Upper lobe of left lung (tissue), 6 donors: Measurements from ENCODE around the gene VRTN. TPM values are rescaled to one million over a fixed set of nuclear protein-coding genes. Genes with fewer than 3 reads are reported as not detected.

Source experiments
- ATAC-seq, 2 donors: fragments of 200-7000 bp; cut with Tn5 transposase; one replicate each; pipeline ENCODE4 v1.9.1; 2022; ENCODE audit warnings: mild to moderate bottlenecking in 2 of 2, moderate library complexity in 2 of 2; ENCODE audit not compliant: low FRiP score in 2 of 2
- DNase-seq, 2 donors: peaks; one replicate each; pipeline ENCODE4 v3.0.0-alpha.2; 2019 to 2020
- H3K27ac ChIP-seq, 4 donors: fragments of 200-600 bp; sonication (generic); one replicate each; pipeline ENCODE4 v1.5.1; 2016 to 2019
- H3K27me3 ChIP-seq, 4 donors: fragments of 200-600 bp; sonication (generic); one replicate each; pipeline ENCODE4 v1.5.1; 2017 to 2019
- H3K36me3 ChIP-seq, 4 donors: fragments of 200-600 bp; sonication (generic); one replicate each; pipeline ENCODE4 v1.5.1; 2016 to 2019
- H3K4me1 ChIP-seq, 4 donors: fragments of 200-600 bp; sonication (generic); one replicate each; pipeline ENCODE4 v1.5.1; 2018 to 2019
- H3K4me3 ChIP-seq, 4 donors: fragments of 200-600 bp; sonication (generic); one replicate each; pipeline ENCODE4 v1.5.1; 2017 to 2019; ENCODE audit warnings: mild to moderate bottlenecking in 2 of 4, moderate library complexity in 1 of 4
- H3K9me3 ChIP-seq, 4 donors: fragments of 200-600 bp; sonication (generic); one replicate each; pipeline ENCODE4 v1.5.1; 2018 to 2019
- EP300 ChIP-seq, 4 donors: sonication (generic); formaldehyde crosslinking; IDR thresholded peaks; one replicate each; pipeline ENCODE4 v1.5.1; 2017; ENCODE audit warnings: antibody characterized with exemption in 4 of 4, control low read depth in 2 of 4
- POLR2A ChIP-seq, 4 donors: fragments of 450-650 bp; IDR thresholded peaks; one replicate each; pipeline ENCODE4 v1.5.1; 2016 to 2017; ENCODE audit warnings: antibody characterized with exemption in 4 of 4, mild to moderate bottlenecking in 2 of 4
- POLR2AphosphoS5 ChIP-seq, 2 donors: sonication (generic); formaldehyde crosslinking; IDR thresholded peaks; one replicate each; pipeline ENCODE4 v1.5.1; 2017; ENCODE audit warnings: antibody characterized with exemption in 2 of 2
- WGBS, 2 donors: methylation state at CpG; one replicate each; pipeline ENCODE4 v1.1.5; 2017 to 2018; 5-methylcytosine and 5-hydroxymethylcytosine counted together
- total RNA-seq, 6 donors: library from RNA; depleted of rRNA in 4 of 6; stranded (reverse); fragments of >200 nt in 4 of 6; gene quantifications; one replicate each; pipeline versions ENCODE4 v1.1.0 to v1.2.1, GENCODE V29; 2016 to 2021
- TF ChIP-seq, protein P1 (sequence below), 6 experiments: fragments of 450-650 bp in 4 of 6; fragments of 200-600 bp in 2 of 6; sonication (generic) in 2 of 6; IDR thresholded peaks; one replicate each; pipeline ENCODE4 v1.5.1; 2016 to 2019; ENCODE audit warnings: antibody characterized with exemption in 6 of 6
- donor health status: DM: no; HTN: no; CAD: no; lungs with moderate emphysema.
- donor health status: DM: no; HTN: yes; CAD: no; lungs with severe emphysema.

The VRTN gene
- total RNA-seq, 6 donors from 2014 or later = 0.09 to 0.10 TPM; not detected in 4

DNA sequence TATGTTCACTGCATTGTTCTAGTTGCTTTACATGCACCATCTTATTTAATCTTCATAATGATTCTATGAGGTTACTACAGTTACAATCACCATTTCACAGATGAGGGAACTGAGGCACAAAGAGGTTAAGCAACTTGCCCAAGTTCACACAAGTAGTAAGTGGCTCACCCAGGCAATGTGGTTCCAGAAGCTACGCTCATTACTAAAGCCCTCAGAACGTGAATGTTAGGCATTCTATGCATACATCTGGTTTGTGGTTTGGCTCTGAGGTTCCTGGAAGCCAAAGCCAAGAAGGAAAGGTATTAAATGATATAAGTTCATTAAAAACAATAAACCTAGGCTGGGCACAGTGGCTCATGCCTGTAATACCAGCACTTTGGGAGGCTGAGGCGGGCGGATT lies 14.4 kb upstream of the VRTN start:
- Histone ChIP-seq H3K36me3 (no peaks in the 10 kb centered on the region), H3K27me3 (no peaks in the 10 kb centered on the region), H3K4me1 (no peaks in the 10 kb centered on the region), H3K4me3 (no peak overlapping the region), H3K9me3 (no peaks in the 10 kb centered on the region), H3K27ac (no peak overlapping the region)
- 76 to 77% methylated on average over 4 of the region's 4 CpGs for WGBS, 2 donors
- no peak for TF ChIP-seq EP300 (IDR thresholded peaks at IDR 0.05)
- no peak for TF ChIP-seq POLR2AphosphoS5 (IDR thresholded peaks at IDR 0.05)
- TF ChIP-seq POLR2A (IDR thresholded peaks at IDR 0.05) = no peak
- TF ChIP-seq, protein P1, sequence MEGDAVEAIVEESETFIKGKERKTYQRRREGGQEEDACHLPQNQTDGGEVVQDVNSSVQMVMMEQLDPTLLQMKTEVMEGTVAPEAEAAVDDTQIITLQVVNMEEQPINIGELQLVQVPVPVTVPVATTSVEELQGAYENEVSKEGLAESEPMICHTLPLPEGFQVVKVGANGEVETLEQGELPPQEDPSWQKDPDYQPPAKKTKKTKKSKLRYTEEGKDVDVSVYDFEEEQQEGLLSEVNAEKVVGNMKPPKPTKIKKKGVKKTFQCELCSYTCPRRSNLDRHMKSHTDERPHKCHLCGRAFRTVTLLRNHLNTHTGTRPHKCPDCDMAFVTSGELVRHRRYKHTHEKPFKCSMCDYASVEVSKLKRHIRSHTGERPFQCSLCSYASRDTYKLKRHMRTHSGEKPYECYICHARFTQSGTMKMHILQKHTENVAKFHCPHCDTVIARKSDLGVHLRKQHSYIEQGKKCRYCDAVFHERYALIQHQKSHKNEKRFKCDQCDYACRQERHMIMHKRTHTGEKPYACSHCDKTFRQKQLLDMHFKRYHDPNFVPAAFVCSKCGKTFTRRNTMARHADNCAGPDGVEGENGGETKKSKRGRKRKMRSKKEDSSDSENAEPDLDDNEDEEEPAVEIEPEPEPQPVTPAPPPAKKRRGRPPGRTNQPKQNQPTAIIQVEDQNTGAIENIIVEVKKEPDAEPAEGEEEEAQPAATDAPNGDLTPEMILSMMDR (IDR thresholded peaks at IDR 0.05) = no peak
- DNase-seq (no peak), ATAC-seq (no peak)

DNA sequence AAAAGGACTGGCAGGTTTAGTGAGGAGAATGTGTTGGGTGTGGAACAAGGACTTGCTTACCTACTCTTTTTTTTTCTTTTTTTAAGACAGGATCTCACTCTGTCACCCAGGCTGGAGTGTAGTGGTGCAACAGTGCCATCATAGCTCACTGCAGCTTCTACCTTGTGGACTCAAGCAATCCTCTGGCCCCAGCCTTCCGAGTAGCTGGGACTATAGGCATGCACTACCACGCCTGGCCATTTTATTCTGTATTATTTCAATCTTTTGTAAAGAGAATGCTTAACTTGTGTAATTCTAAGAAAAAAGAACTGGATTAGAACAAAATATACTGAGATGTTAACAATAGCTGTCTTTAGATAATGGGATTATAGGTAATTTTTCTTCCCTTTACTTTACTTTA lies 1.9 kb upstream of the VRTN start:
- Histone ChIP-seq H3K9me3 (no peaks in the 10 kb centered on the region), H3K27me3 (no peaks in the 10 kb centered on the region), H3K4me1 (no peaks in the 10 kb centered on the region), H3K36me3 (no peaks in the 10 kb centered on the region), H3K27ac (no peak overlapping the region), H3K4me3 (no peak overlapping the region)
- ATAC-seq (no peak), DNase-seq (no peak)
- TF ChIP-seq, protein P1 (IDR thresholded peaks at IDR 0.05) = no peak
- TF ChIP-seq EP300 (IDR thresholded peaks at IDR 0.05) (no peak), POLR2AphosphoS5 (IDR thresholded peaks at IDR 0.05) (no peak), POLR2A (IDR thresholded peaks at IDR 0.05) (no peak)
- 80 to 86% methylated on average over 2 of the region's 2 CpGs for WGBS, 2 donors

DNA sequence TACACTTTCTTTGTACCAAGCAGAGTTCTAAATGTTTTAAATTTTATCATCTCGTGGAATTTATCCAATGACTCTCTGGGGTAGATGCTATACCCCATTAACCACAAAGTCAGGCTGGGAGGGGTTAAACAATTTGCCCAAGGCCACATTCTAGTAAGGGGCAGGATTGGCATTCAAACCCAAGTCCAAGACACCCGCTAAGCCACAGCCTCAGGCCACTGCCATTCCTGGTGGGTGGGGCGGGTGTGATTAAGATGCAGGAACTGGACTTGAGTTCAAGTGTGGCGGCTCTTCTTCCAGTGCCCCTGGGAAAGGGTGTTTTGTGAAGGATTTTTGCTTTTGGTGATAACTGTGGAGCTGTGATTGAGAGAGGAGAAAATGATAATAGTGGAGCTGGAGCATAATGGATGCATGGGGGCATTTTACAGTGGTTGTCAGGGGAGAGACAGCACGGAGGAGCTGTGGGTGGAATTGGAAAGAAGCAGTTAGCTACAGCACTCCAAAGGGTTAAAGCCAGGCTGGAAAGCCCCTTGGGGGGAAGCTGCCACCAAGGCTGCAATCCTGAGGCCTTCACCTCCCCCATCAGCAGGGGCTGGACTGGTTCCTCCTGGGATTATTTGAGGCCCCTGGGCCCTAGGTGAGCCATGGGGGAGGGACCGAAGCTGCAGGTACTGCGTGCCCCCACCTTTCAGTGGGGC lies 1.0 kb upstream of the VRTN start:
- Histone ChIP-seq H3K36me3 (no peaks in the 10 kb centered on the region), H3K27me3 (no peaks in the 10 kb centered on the region), H3K27ac (no peak overlapping the region), H3K4me1 (no peaks in the 10 kb centered on the region), H3K9me3 (no peaks in the 10 kb centered on the region), H3K4me3 (no peak overlapping the region)
- no peak for DNase-seq
- ATAC-seq = no peak
- WGBS, 2 donors = 69 to 73% methylated on average over 7 of the region's 7 CpGs
- TF ChIP-seq POLR2A (IDR thresholded peaks at IDR 0.05) = no peak
- TF ChIP-seq, protein P1 (IDR thresholded peaks at IDR 0.05) = no peak
- TF ChIP-seq POLR2AphosphoS5 (IDR thresholded peaks at IDR 0.05) = no peak
- no peak for TF ChIP-seq EP300 (IDR thresholded peaks at IDR 0.05)

DNA sequence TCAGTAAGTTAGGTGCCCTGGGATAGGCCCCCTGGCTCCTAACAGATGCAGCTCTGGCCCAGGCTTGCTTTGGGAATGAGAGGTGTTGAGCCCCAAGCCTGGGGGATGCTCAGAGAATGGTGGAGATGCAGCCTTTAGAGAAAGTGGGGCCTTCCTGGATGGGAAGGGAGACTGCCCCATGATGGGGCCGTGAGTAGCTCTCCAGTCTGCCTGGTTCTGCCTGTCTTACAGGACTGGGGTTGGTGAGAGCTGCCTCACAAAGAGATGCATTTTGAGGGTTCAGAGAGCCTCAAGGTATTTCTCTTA lies 523 bp upstream of the VRTN start:
- no peak for ATAC-seq
- 29 to 43% methylated on average over 1 of the region's 1 CpG for WGBS, 2 donors
- TF ChIP-seq, protein P1 (IDR thresholded peaks at IDR 0.05) = no peak
- TF ChIP-seq POLR2AphosphoS5 (IDR thresholded peaks at IDR 0.05) (no peak), EP300 (IDR thresholded peaks at IDR 0.05) (no peak), POLR2A (IDR thresholded peaks at IDR 0.05) (no peak)

More for the DNA sequence above, 523 bp upstream of the VRTN start:
- DNase-seq = no peak
- no peaks in the 10 kb centered on the region for H3K4me1 ChIP-seq
- H3K9me3 ChIP-seq = no peaks in the 10 kb centered on the region
- H3K36me3 ChIP-seq = no peaks in the 10 kb centered on the region
- no peak overlapping the region for H3K4me3 ChIP-seq
- no peak overlapping the region for H3K27ac ChIP-seq
- H3K27me3 ChIP-seq = no peaks in the 10 kb centered on the region
